Prostate gland (tissue), 2 donors: ENCODE data around the gene DNAJC17.

Experiments used
- POLR2A ChIP-seq: fragments of 450-650 bp; IDR thresholded peaks from one replicate; pipeline ENCODE4 v1.6.1; 2016; ENCODE audit warnings: antibody characterized with exemption, mild to moderate bottlenecking
- POLR2AphosphoS5 ChIP-seq: sonication (generic); formaldehyde crosslinking; IDR thresholded peaks from one replicate; pipeline ENCODE4 v1.6.1; 2017; ENCODE audit warnings: antibody characterized with exemption
- TF ChIP-seq, protein P1 (sequence below), 4 experiments: fragments of 200-600 bp in 2 of 4; fragments of 450-650 bp in 2 of 4; sonication (generic) in 2 of 4; IDR thresholded peaks; 1 replicate in 3 of 4; 2 replicates in 1 of 4; pipeline ENCODE4 v1.5.1; 2016 to 2019; ENCODE audit warnings: antibody characterized with exemption in 4 of 4, mild to moderate bottlenecking in 2 of 4, moderate library complexity in 2 of 4

DNA sequence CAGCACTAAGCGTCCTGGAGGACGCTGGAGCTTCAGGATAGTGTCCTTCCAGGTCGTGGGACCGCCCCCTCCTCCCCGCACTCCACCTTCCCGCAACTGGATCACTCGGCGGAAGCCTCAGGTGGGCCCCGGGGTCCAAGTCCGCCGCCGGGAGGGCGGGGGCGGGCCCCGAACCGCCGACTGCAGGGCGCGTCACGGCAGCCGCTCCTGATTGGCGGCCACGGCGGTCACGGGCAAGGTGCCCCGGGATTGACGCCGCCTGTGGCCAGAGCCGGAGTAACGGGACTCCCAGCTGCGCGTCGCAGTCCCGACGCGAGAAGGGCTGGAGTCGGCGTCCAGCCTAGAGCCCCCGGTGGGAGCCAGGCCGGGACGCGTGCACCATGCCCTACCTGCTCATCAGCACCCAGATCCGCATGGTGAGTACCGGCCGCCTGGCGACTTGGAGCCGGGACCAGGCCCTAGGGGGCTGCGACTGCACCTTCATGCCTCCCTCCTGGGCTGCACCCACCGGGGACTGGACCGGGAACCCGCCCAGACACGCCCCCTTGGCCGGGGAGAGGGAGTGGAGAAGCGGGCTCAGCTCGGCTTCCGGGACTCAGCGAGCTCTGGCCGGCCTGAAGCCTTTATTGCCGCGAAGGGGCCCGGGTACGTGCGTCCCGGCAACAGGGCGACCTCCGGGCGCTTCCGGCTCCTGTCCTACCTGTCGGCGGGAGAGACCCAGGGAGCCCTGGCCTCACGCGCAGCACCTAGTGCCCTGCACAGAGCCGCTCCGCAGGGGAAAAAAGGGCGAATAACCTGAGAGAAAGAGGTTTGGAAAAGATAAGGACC, 43.3 kb downstream of the DNAJC17 start, which contains the start of gene GCHFR:
- TF ChIP-seq POLR2AphosphoS5 (no peak), POLR2A (peak; percentile 56)
- TF ChIP-seq, protein P1, sequence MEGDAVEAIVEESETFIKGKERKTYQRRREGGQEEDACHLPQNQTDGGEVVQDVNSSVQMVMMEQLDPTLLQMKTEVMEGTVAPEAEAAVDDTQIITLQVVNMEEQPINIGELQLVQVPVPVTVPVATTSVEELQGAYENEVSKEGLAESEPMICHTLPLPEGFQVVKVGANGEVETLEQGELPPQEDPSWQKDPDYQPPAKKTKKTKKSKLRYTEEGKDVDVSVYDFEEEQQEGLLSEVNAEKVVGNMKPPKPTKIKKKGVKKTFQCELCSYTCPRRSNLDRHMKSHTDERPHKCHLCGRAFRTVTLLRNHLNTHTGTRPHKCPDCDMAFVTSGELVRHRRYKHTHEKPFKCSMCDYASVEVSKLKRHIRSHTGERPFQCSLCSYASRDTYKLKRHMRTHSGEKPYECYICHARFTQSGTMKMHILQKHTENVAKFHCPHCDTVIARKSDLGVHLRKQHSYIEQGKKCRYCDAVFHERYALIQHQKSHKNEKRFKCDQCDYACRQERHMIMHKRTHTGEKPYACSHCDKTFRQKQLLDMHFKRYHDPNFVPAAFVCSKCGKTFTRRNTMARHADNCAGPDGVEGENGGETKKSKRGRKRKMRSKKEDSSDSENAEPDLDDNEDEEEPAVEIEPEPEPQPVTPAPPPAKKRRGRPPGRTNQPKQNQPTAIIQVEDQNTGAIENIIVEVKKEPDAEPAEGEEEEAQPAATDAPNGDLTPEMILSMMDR (IDR thresholded peaks at IDR 0.05), result peak in 2 of 4 experiments; percentile 56 to 57
